Measurements from ENCODE around the gene DCUN1D4.

DNA sequence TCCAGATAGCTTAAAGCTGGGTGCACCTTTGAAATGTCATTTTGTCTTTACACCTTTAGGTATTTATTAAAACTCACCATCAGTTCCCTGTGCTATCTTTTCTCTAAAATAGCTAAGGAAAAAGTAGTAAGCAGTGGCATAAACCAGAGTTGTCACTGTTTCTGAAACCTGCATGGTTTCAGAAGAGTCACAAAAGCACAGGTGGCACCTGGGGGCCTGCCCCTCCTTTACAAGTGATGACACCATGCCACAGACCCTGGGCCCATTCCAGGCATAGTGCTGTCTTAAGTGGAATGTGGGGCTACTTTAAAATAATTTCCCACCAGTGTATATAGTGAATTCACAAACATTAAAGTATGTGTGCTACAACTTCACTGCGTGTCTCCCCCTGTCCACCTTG, 47.8 kb downstream of the DCUN1D4 start:
- TF ChIP-seq, protein P1, sequence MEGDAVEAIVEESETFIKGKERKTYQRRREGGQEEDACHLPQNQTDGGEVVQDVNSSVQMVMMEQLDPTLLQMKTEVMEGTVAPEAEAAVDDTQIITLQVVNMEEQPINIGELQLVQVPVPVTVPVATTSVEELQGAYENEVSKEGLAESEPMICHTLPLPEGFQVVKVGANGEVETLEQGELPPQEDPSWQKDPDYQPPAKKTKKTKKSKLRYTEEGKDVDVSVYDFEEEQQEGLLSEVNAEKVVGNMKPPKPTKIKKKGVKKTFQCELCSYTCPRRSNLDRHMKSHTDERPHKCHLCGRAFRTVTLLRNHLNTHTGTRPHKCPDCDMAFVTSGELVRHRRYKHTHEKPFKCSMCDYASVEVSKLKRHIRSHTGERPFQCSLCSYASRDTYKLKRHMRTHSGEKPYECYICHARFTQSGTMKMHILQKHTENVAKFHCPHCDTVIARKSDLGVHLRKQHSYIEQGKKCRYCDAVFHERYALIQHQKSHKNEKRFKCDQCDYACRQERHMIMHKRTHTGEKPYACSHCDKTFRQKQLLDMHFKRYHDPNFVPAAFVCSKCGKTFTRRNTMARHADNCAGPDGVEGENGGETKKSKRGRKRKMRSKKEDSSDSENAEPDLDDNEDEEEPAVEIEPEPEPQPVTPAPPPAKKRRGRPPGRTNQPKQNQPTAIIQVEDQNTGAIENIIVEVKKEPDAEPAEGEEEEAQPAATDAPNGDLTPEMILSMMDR (IDR thresholded peaks at IDR 0.05) = no peak
- no peak for TF ChIP-seq POLR2A (IDR thresholded peaks at IDR 0.05)
